ENCODE measurements around the gene GPSM1. TPM values are rescaled to one million over a fixed set of nuclear protein-coding genes. Genes with fewer than 3 reads are reported as not detected.

Gene GPSM1
- total RNA-seq, 1 experiment from 2014 or later = 6.6 TPM

Other genes starting within 250 kb of the GPSM1 start
- 4.1 and 4.5 TPM in 2 replicates for gene NACC2, start 232.2 kb upstream of the GPSM1 start, total RNA-seq (2014; rRNA removed; shearing (Covaris generic))
- 12.1 and 15.0 TPM in 2 replicates for gene TMEM250, start 208.7 kb upstream of the GPSM1 start, total RNA-seq (2014; rRNA removed; shearing (Covaris generic))
- gene LHX3, start 122.4 kb upstream of the GPSM1 start, total RNA-seq (2014; rRNA removed; shearing (Covaris generic)) = not detected in 2 replicates
- 9.1 and 9.9 TPM in 2 replicates for gene QSOX2, start 81.7 kb upstream of the GPSM1 start, total RNA-seq (2014; rRNA removed; shearing (Covaris generic))
- not detected in 2 replicates for gene CCDC187, start 23.4 kb upstream of the GPSM1 start, total RNA-seq (2014; rRNA removed; shearing (Covaris generic))
- gene DNLZ, start 36.2 kb downstream of the GPSM1 start, total RNA-seq (2014; rRNA removed; shearing (Covaris generic)) = 15.3 and 17.1 TPM in 2 replicates
- 0.68 TPM in 1 of 2 replicates, not detected in the other for gene CARD9, start 46.1 kb downstream of the GPSM1 start, total RNA-seq (2014; rRNA removed; shearing (Covaris generic))
- 4.6 and 4.9 TPM in 2 replicates for gene SNAPC4, start 72.6 kb downstream of the GPSM1 start, total RNA-seq (2014; rRNA removed; shearing (Covaris generic))
- gene ENTR1, start 83.1 kb downstream of the GPSM1 start, total RNA-seq (2014; rRNA removed; shearing (Covaris generic)) = 20.9 and 32.3 TPM in 2 replicates
- 23.6 and 29.9 TPM in 2 replicates for gene PMPCA, start 83.1 kb downstream of the GPSM1 start, total RNA-seq (2014; rRNA removed; shearing (Covaris generic))
- 3.4 and 3.8 TPM in 2 replicates for gene INPP5E, start 112.3 kb downstream of the GPSM1 start, total RNA-seq (2014; rRNA removed; shearing (Covaris generic))
- 14.5 and 14.8 TPM in 2 replicates for gene SEC16A, start 155.5 kb downstream of the GPSM1 start, total RNA-seq (2014; rRNA removed; shearing (Covaris generic))
- 1.8 and 2.0 TPM in 2 replicates for gene NOTCH1, start 218.5 kb downstream of the GPSM1 start, total RNA-seq (2014; rRNA removed; shearing (Covaris generic))

All from RPMI7951 (cell line).